Measurements from ENCODE around the gene PIGQ.

Gene PIGQ

GRCh38 chr16:610513-611381 lies 41.0 kb downstream of the PIGQ start:
- peak; percentile 55 for DNase-seq

DNA sequence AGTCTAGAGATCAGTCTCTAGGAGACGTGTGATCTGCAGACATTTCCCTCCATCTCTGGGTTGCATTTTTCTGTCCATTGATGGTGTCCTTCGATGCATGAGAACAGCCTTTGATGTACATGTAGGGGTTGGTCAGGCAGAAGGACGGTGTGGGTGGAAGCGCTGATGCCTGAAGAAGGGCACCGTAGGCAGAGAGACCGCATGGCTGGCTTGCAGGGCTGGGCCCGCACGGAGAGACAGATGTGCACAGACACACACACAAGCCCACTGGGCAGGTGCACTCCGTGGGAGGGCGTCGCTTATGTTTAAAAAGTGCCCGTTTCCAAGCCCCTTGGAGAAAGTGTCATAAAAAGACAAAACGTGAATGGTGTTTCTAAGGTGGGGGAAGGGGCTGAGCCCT lies 45.4 kb downstream of the PIGQ start:
- no peak for DNase-seq

DNA sequence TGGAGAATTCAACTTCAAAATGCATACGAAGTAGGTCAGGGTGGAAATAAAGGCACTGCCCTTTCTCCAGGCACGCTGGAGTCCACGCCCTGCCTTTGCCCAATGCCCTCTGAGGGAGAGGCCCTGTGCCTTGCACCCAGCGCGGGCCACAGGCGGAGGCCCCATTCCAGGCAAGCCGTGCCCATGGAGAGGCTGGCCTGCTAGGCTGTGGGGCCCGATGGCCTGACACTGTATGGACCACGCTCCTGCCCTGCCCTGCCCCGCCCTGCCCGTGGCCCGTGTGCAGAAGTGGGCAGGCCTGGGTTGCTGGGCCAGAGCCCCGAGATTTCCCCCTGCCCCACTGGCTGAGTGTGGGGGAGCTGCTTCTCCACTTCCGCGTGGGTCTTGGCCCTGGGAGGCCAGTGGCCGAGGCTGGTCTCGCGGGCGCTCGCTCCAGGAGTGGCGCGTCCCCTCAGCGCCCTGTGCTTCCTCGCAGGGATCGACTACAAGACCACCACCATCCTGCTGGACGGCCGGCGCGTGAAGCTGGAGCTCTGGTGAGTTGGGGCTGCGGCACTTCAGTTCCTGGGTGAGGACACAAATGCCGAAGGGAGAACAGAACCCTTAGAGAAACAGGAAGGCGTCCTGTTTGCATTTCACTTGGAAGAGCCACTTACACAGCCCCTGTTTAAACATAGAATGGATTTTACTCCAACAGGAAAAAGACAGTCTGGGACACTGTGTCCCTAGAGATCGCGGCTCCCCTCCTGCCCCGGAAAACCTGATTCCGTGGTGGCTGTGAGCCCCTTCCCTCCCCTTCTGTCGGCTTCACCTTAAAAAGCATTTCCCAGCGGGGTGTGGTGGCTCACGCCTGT lies 47.2 kb downstream of the PIGQ start:
- DNase-seq: no peak

GRCh38 chr16:617855-618254 lies 48.1 kb downstream of the PIGQ start:
- DNase-seq: no peak

- DNase-seq: no peak
Observed at GRCh38 chr16:619476-620100, 49.8 kb downstream of the PIGQ start.

DNA sequence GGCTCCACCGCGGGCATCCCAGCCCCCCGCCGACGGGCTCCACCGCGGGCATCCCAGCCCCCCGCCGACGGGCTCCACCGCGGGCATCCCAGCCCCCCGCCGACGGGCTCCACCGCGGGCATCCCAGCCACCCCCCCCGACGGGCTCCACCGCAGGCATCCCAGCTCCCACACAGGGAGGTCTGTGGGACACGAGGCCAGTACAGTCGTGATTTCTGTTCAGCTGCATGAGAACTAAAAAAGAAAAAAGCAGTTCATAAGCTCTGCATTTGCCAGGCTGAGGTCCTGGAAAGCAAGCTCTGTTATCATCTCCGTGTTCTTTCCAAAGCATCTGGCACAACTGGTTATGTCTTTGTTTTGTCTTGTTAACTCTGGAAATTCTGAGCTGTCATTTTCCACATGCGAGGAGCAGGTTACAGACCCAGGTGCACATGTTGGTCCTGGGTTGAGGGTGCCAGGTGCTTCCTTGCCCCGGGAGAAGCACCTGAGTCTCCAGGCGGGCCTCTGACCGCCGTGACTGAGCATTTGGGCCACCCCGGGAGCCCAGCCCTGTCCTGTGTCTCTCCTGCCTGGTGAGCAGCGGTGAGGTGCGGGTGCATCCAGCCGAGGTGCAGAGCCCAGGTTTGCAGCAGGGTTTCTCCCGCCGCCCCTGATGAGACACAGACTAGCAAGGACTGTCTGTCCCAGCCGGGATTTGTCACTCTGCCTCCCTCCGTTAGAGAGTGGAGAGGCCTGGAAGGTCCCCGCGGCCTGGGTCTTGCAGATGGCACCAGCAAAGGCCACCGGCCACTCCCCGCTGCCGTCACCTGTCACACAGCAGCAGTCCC lies 51.1 kb downstream of the PIGQ start:
- no peak for DNase-seq

DNA sequence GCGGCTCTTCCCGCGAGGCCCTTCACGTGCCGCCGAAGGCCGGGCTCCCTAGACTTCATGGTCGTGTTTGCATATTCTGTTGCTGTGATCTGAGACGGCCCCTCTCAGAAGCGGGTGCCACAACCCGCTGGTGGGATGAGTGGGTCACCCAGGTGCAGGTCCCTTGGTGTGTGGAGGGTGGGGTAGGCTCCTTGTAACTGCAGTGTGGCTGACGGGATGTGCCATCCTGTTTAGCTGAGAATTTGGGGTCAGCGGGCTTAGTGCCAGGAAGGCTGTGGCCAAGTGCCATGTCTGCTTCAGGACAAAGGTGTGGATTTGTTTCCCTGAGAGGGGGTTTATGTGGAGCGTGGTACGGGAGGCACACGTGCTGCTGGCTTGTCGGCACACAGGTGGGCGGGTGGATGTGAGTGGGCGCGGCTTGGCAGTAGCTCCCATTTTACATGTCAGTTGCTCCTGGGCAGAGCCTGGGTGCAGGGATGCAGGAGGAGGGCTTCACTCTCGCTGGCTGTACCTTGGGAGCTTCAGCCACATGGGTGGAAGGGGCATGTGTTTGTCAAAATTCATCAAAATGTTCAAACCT lies 51.8 kb downstream of the PIGQ start:
- DNase-seq: no peak

GRCh38 chr16:622920-623280 lies 53.1 kb downstream of the PIGQ start:
- no peak for DNase-seq

DNA sequence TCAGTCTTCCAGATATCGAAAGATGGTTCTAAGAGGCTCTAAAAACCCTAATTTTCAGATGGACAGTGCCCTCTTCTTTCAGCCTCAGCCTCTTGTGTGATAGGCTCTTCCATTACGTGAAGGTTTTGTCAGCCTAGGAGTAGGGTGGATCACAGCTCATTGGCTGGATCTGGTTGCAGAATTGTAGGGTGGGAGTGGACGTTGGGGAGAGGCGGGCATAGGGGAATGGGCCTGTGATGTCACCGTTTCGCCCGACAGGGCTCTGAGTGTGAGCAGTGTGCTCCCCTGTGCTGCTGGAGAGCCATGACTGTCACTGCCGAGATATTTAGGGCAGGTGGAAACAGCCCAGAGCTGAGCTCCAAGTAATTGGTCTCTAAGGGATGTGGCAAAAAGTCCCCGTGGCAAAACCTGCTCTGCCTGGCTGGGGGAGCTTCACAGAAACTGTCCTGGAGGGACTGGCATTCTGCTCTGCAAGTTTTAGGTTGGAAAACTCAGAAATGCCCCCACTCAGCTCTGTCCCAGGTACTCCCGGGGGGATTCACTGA lies 54.8 kb downstream of the PIGQ start:
- no peak for DNase-seq

- no peak for DNase-seq
Observed at GRCh38 chr16:625117-625976, 55.6 kb downstream of the PIGQ start.

- no peak for DNase-seq
Observed at GRCh38 chr16:625977-626765, 56.4 kb downstream of the PIGQ start.

DNA sequence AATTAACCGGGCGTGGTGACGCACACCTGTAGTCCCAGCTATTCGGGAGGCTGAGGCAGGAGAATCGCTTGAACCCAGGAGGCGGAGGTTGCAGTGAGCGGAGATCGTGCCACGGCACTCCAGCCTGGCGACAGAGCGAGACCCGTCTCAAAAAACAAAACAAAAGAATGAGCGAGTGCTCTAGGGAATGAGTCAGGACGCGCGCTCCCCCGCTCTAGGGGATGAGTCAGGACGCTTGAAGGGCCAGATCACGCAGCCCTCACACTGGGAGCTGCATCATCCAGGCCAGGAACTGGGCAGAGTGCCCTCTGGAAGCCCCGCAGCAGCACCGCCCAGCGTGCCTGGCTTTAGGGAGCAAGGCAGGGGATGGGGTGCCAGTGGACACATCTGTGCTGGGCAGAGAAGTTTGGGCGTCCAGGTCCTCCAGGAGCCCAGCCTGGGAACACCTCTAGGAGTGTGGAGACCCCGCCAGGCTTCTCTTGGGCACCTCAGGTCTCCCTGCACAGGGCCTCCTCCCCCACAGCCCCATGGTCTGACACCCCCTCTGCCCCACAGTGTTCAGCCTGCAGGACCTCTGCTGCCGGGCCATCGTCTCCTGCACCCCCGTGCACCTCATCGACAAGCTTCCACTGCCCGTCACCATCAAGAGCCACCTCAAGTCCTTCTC lies 57.2 kb downstream of the PIGQ start:
- no peak for DNase-seq

GRCh38 chr16:627454-628239 lies 57.9 kb downstream of the PIGQ start:
- DNase-seq: no peak

DNA sequence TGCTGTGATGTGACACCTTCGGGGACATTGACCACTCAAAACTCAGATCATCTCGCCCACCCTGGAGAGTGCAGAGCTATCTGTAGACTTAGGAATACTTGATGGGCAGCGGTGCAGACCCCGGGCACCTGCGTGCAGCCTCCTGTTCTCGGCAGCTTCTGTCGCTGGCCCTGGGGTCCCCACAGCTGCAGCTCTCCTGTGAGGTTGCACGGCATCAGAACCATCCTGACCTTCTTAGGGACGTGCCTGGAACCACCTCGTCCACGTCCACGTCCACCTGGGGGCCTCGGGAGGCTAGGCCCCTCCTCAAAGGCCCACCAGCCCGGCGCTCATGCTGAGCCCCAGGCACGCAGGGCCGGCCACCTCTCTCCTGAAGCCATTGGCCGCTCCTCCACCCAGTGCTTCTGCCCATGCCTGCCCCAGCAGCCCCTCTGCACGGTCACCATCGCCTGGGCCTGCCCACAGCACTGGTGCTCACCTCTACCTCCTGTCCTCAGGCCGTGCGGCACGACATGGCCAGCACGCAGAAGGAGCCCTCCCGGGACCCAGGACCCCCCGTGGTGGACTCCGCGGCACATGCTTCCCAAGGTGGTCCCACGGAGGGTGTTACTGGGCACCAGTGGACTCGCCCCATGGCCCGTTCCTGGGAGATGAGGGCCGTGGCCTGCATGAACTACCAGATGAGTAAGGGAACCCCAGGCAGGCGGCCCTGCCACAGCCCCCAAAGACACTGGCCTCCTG lies 58.7 kb downstream of the PIGQ start:
- no peak for DNase-seq

DNA sequence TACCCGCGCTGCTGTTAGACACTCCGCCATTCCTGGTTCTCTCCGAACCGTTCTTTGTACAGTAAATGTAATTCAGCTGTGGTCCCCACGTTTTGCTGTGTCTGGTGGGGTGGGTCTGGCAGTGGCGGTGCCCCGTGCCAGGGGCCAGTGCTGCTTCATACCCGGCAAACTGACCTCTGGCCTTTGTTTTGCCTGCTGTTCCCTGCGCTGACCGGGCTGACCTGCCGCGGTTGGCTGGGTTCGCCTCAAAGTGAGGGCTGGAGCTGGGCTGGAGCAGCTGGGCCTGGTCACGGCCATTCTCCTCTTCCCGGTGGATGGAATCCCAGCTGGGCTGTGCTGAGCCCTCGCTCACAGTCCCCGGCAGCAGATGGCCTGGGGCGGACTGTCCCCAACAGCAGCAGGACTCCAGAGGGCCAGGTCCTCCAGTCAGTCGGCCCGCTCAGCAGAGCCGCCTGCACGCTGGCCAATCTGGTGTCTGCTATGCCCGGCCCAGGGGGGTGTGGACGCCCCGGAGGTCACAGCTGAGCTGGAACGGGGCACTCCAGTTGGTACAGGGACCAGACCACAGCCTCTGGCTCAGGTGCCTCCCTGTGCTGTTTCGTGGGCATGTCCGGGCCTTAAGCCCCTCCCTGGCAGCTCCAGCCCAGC lies 59.5 kb downstream of the PIGQ start:
- DNase-seq: no peak

GRCh38 chr16:629833-630248 lies 60.1 kb downstream of the PIGQ start:
- no peak for DNase-seq

GRCh38 chr16:630249-630814 lies 60.6 kb downstream of the PIGQ start:
- no peak for DNase-seq

Data from CD4-positive, alpha-beta T cell treated with Interleukin-15 for 1 hour (primary cell).